ENCODE measurements around the gene ZAR1L.

The ZAR1L gene

GRCh38 chr13:32300406-32300805 is 14.8 kb downstream of the ZAR1L start:
- DNase-seq, result no peak

- DNase-seq, result no peak
Measured at GRCh38 chr13:32299893-32300292, 15.3 kb downstream of the ZAR1L start.

GRCh38 chr13:32298695-32299094 is 16.5 kb downstream of the ZAR1L start:
- DNase-seq, result no peak

- no peak for DNase-seq
Measured at GRCh38 chr13:32297206-32297605, 18.0 kb downstream of the ZAR1L start.

- DNase-seq, result no peak
Measured at GRCh38 chr13:32285633-32285965, 29.6 kb downstream of the ZAR1L start.

- no peak for DNase-seq
Measured at GRCh38 chr13:32284927-32285632, 30.1 kb downstream of the ZAR1L start.

- no peak for DNase-seq
Measured at GRCh38 chr13:32282096-32282711, 33.0 kb downstream of the ZAR1L start.

- no peak for DNase-seq
Measured at GRCh38 chr13:32281096-32281495, 34.1 kb downstream of the ZAR1L start.

GRCh38 chr13:32278426-32278825 is 36.7 kb downstream of the ZAR1L start:
- DNase-seq, result no peak

GRCh38 chr13:32277839-32278238 is 37.3 kb downstream of the ZAR1L start:
- no peak for DNase-seq

GRCh38 chr13:32272021-32272683 is 43.0 kb downstream of the ZAR1L start:
- DNase-seq, result no peak

GRCh38 chr13:32267836-32268439 is 47.2 kb downstream of the ZAR1L start:
- DNase-seq, result peak; percentile 52

GRCh38 chr13:32266130-32266529 is 49.0 kb downstream of the ZAR1L start:
- no peak for DNase-seq

GRCh38 chr13:32265726-32266125 is 49.4 kb downstream of the ZAR1L start:
- no peak for DNase-seq

GRCh38 chr13:32264407-32264806 is 50.8 kb downstream of the ZAR1L start:
- no peak for DNase-seq

- DNase-seq, result no peak
Measured at GRCh38 chr13:32262619-32263018, 52.5 kb downstream of the ZAR1L start.

GRCh38 chr13:32262165-32262564 is 53.0 kb downstream of the ZAR1L start:
- no peak for DNase-seq

- no peak for DNase-seq
Measured at GRCh38 chr13:32261567-32261966, 53.6 kb downstream of the ZAR1L start.

GRCh38 chr13:32259116-32259515 is 56.0 kb downstream of the ZAR1L start:
- no peak for DNase-seq

GRCh38 chr13:32257649-32258048 is 57.5 kb downstream of the ZAR1L start:
- DNase-seq, result no peak

GRCh38 chr13:32256243-32256642 is 58.9 kb downstream of the ZAR1L start:
- DNase-seq, result no peak

GRCh38 chr13:32255724-32256109 is 59.4 kb downstream of the ZAR1L start:
- no peak for DNase-seq

- DNase-seq, result no peak
Measured at GRCh38 chr13:32254916-32255723, 60.0 kb downstream of the ZAR1L start.
